Loucy (cell line): ENCODE results near the gene STOM.

ENCODE experiments used
- H2AFZ ChIP-seq: fragments of 200-600 bp; sonication (generic); 2 replicates; pipeline ENCODE4 v1.6.0; 2016; ENCODE audit warnings: antibody characterized with exemption, mild to moderate bottlenecking, low read length, moderate library complexity
- H3F3A ChIP-seq: fragments of 200-600 bp; 2 replicates; pipeline ENCODE4 v1.6.0; 2016; ENCODE audit warnings: antibody characterized with exemption, low read depth, mild to moderate bottlenecking
- H3K27me3 ChIP-seq: fragments of 200-600 bp; sonication (generic); 2 replicates; pipeline ENCODE4 v1.6.1; 2014; ENCODE audit warnings: low read length, mild to moderate bottlenecking; ENCODE audit not compliant: insufficient read depth, poor library complexity, severe bottlenecking
- H3K36me3 ChIP-seq: fragments of 200-600 bp; sonication (generic); 2 replicates; pipeline ENCODE4 v1.6.1; 2016; ENCODE audit warnings: low read length; ENCODE audit not compliant: insufficient read depth
- H3K4me1 ChIP-seq: fragments of 200-600 bp; sonication (generic); 2 replicates; pipeline ENCODE4 v1.5.1; 2014; ENCODE audit warnings: low read length, mild to moderate bottlenecking; ENCODE audit not compliant: insufficient read depth, poor library complexity, severe bottlenecking
- H3K4me2 ChIP-seq: fragments of 200-600 bp; sonication (generic); 2 replicates; pipeline ENCODE4 v1.6.0; 2014; ENCODE audit warnings: antibody characterized with exemption, low read length, low read depth, mild to moderate bottlenecking; ENCODE audit not compliant: poor library complexity, severe bottlenecking
- H3K4me3 ChIP-seq: fragments of 200-600 bp; sonication (generic); 2 replicates; pipeline ENCODE4 v1.5.1; 2014; ENCODE audit warnings: low read length, mild to moderate bottlenecking, mixed read lengths; ENCODE audit not compliant: poor library complexity, severe bottlenecking
- H3K79me2 ChIP-seq: fragments of 200-600 bp; sonication (generic); 2 replicates; pipeline ENCODE4 v1.6.1; 2014; ENCODE audit warnings: low read length; ENCODE audit not compliant: insufficient read depth
- H3K9ac ChIP-seq: fragments of 200-600 bp; sonication (generic); 2 replicates; pipeline ENCODE4 v1.6.0; 2014; ENCODE audit warnings: mild to moderate bottlenecking, low read depth, low read length, moderate library complexity; ENCODE audit not compliant: poor library complexity, severe bottlenecking
- H3K9me2 ChIP-seq: fragments of 200-600 bp; sonication (generic); replicated peaks from 2 replicates; pipeline ENCODE4 v1.6.1; 2016; ENCODE audit warnings: low read depth, low read length, mixed read lengths
- H3K9me3 ChIP-seq: fragments of 200-600 bp; sonication (generic); 2 replicates; pipeline ENCODE4 v1.6.1; 2014; ENCODE audit warnings: mild to moderate bottlenecking, antibody characterized with exemption, low read length, low read depth; ENCODE audit not compliant: insufficient read depth
- H4K20me1 ChIP-seq: fragments of 200-600 bp; sonication (generic); 2 replicates; pipeline ENCODE4 v1.6.0; 2014; ENCODE audit warnings: antibody characterized with exemption, low read length, mild to moderate bottlenecking; ENCODE audit not compliant: insufficient read depth, poor library complexity, severe bottlenecking
- CTCF ChIP-seq: fragments of 200-600 bp; sonication (generic); conservative IDR thresholded peaks from 2 replicates; pipeline ENCODE4 v1.5.1; 2014; ENCODE audit warnings: mild to moderate bottlenecking, antibody characterized with exemption, low read length
- EZH2phosphoT487 ChIP-seq: fragments of 200-600 bp; IDR thresholded peaks from 2 replicates; pipeline ENCODE4 v1.6.1; 2018; ENCODE audit warnings: antibody characterized with exemption, mild to moderate bottlenecking, moderate library complexity, borderline replicate concordance

The STOM gene

GRCh38 chr9:121339437-121339836 is 30.6 kb downstream of the STOM start:
- Histone ChIP-seq H3K9me3 (no peaks in the 10 kb centered on the region), H3K4me2 (no peak overlapping the region), H3K27me3 (no peaks in the 10 kb centered on the region), H3K4me3 (no peak overlapping the region), H3K4me1 (peaks cover 26% of the 10 kb centered on the region), H3K9ac (no peak overlapping the region), H3K36me3 (no peaks in the 10 kb centered on the region), H3K9me2 (no peaks in the 10 kb centered on the region), H2AFZ (no peak overlapping the region), H4K20me1 (no peaks in the 10 kb centered on the region), H3K79me2 (no peaks in the 10 kb centered on the region), H3F3A (no peaks in the 10 kb centered on the region)
- TF ChIP-seq CTCF (no peak), EZH2phosphoT487 (no peak)

DNA sequence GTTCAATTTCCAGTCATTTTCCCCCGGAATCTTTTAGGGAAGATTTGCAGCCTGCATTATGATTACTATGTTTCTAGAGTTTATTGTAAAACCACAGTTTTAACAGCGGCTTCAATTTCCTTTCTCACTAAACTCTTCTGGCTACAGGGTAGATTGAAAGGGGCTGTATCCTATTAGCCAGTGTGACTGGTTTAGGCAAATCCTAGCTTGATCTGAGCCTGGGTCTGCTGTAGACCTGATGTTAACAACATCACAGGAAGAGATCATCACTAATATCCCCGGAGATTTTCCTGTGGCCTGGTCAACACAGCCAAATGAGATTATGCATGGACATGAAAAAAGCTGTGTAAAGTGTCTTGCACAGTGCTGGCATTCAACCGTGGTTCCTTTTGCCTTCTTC is 33.4 kb downstream of the STOM start:
- Histone ChIP-seq H3K27me3 (no peaks in the 10 kb centered on the region), H2AFZ (no peak overlapping the region), H4K20me1 (no peaks in the 10 kb centered on the region), H3K9me3 (no peaks in the 10 kb centered on the region), H3K4me2 (no peak overlapping the region), H3F3A (no peaks in the 10 kb centered on the region), H3K9me2 (no peaks in the 10 kb centered on the region), H3K79me2 (no peaks in the 10 kb centered on the region), H3K4me1 (peaks cover 26% of the 10 kb centered on the region), H3K36me3 (no peaks in the 10 kb centered on the region), H3K9ac (no peak overlapping the region), H3K4me3 (no peak overlapping the region)
- TF ChIP-seq CTCF: no peak

GRCh38 chr9:121333950-121334773 is 35.9 kb downstream of the STOM start:
- H3F3A ChIP-seq: no peaks in the 10 kb centered on the region
- H3K79me2 ChIP-seq: no peaks in the 10 kb centered on the region
- no peak overlapping the region for H3K4me2 ChIP-seq
- no peaks in the 10 kb centered on the region for H4K20me1 ChIP-seq
- H3K27me3 ChIP-seq: no peaks in the 10 kb centered on the region
- no peaks in the 10 kb centered on the region for H3K9me3 ChIP-seq
- H2AFZ ChIP-seq: no peak overlapping the region
- no peaks in the 10 kb centered on the region; the same call in 1 of the 2 replicates for H3K36me3 ChIP-seq
- H3K4me1 ChIP-seq: peaks cover 22% of the 10 kb centered on the region
- H3K9ac ChIP-seq: no peak overlapping the region
- H3K4me3 ChIP-seq: no peak overlapping the region
- no peaks in the 10 kb centered on the region for H3K9me2 ChIP-seq
- TF ChIP-seq EZH2phosphoT487 (no peak), CTCF (no peak)
